ENCODE results near the gene SUMO1. TPM values are rescaled to one million over a fixed set of nuclear protein-coding genes. Genes with fewer than 3 reads are reported as not detected.

Gene SUMO1
- total RNA-seq, 1 experiment from 2014 or later = 137 TPM

DNA sequence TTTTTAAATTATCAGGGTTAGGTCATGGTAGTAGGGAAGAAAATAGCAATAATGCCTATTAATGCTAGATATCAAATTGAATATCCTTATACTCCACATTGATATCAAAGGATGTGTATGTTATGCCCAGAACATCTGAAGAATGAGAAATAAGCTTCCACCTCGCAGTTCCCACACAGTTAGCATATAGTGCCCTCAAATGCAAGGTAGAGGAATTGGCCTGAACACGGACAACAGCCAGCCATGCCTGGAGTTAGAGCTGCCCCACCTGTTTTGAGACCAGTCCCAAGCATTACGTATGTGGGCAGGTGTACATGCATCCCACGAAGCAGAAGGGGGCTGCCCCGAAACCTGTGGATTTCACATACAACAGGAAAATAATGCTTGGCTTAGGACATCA is 79.6 kb downstream of the SUMO1 start:
- TF ChIP-seq, protein P1, sequence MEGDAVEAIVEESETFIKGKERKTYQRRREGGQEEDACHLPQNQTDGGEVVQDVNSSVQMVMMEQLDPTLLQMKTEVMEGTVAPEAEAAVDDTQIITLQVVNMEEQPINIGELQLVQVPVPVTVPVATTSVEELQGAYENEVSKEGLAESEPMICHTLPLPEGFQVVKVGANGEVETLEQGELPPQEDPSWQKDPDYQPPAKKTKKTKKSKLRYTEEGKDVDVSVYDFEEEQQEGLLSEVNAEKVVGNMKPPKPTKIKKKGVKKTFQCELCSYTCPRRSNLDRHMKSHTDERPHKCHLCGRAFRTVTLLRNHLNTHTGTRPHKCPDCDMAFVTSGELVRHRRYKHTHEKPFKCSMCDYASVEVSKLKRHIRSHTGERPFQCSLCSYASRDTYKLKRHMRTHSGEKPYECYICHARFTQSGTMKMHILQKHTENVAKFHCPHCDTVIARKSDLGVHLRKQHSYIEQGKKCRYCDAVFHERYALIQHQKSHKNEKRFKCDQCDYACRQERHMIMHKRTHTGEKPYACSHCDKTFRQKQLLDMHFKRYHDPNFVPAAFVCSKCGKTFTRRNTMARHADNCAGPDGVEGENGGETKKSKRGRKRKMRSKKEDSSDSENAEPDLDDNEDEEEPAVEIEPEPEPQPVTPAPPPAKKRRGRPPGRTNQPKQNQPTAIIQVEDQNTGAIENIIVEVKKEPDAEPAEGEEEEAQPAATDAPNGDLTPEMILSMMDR (IDR thresholded peaks at IDR 0.05; ENCODE audit: insufficient read depth in 1 of 2, low read depth in 1 of 2, low read length in 1 of 2, severe bottlenecking in 1 of 2, unreplicated experiment in 1 of 2) = peak in 1 of 2 experiments; percentile 46
- H3K27me3 Mint-ChIP-seq (ENCODE audit: insufficient read depth, unreplicated experiment) = no peaks in the 10 kb centered on the region
- H3K36me3 ChIP-seq (ENCODE audit: control insufficient read depth, insufficient read depth, low read length) = no peaks in the 10 kb centered on the region
- peaks cover 19% of the 10 kb centered on the region for H3K4me1 Mint-ChIP-seq (ENCODE audit: low read depth, unreplicated experiment)
- no peaks in the 10 kb centered on the region for H3K9me3 Mint-ChIP-seq (ENCODE audit: unreplicated experiment)
- peaks cover 23% of the 10 kb centered on the region for H3K4me1 ChIP-seq
- peaks cover 6% of the 10 kb centered on the region for H3K36me3 Mint-ChIP-seq (ENCODE audit: insufficient read depth, unreplicated experiment)
- ChIA-PET CTCF (interaction anchor here (0.6 to 1.3 kb wide), 8 partner anchors 35 to 298 kb away, joined by 3 to 9 read pairs (median 4); partner anchors contain the start of gene KIAA2012), POLR2A (no interaction called here)
- no peak overlapping the region for H3K4me3 Mint-ChIP-seq (ENCODE audit: unreplicated experiment)
- H3K27me3 ChIP-seq (replicated peaks; ENCODE audit: control insufficient read depth, insufficient read depth, low read length) = no peaks in the 10 kb centered on the region
- BruUV-seq (replicated peaks) = no TSS peak
- DNase-seq = peak; percentile 46 to 57
- no peaks in the 10 kb centered on the region for H3K9me3 ChIP-seq
- H3K27ac Mint-ChIP-seq (ENCODE audit: unreplicated experiment) = no peak overlapping the region
- H3K4me3 ChIP-seq (ENCODE audit: low read depth, low read length) = no peak overlapping the region
- intact Hi-C loops (cut with micrococcal nuclease; ENCODE audit: unreplicated experiment) = loop anchor here (1.0 kb wide), 2 partner anchors 54 to 298 kb away; no protein-coding TSS in a partner anchor

DNA sequence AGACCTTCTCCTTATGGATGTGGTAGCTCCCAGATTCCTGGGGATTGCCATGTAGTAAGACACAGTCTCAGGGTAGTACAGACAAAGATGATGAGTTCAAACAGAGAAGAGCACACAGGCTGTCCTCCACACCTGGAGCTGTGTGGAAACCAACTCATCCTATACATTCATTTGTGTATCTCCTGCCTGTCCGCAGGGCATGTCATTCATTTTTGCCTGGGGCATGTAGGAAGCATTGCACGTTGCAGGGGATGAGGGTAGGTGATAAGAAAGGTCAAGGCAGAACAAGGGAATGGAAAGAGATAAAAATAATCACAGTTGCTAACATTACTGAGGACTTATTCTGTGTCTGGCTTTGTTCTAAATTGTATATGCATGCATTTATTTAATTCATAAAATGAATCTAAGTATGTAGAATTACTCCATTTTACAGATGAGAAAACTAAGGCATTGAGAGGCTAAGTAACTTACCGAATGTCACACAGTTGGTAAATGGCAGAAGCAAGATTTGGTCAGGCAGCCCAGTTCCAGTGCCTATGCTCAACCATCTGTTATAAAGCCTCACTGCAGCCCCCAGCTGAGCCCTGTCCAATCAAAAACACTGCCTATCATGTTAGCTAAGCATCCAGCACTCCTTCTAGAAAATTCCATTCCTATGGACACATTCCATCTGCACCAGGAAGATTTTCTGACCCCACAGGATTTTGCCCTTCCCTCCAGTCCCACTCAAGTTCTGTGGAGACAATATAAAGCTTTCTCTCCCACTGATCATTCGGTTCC is 81.0 kb downstream of the SUMO1 start:
- Histone ChIP-seq H3K9me3 (no peaks in the 10 kb centered on the region), H3K36me3 (ENCODE audit: control insufficient read depth, insufficient read depth, low read length) (no peaks in the 10 kb centered on the region), H3K4me1 (peaks cover 22% of the 10 kb centered on the region), H3K4me3 (ENCODE audit: low read depth, low read length) (no peak overlapping the region), H3K27me3 (replicated peaks; ENCODE audit: control insufficient read depth, insufficient read depth, low read length) (no peaks in the 10 kb centered on the region)
- TF ChIP-seq, protein P1 (IDR thresholded peaks at IDR 0.05; ENCODE audit: insufficient read depth in 1 of 2, low read depth in 1 of 2, low read length in 1 of 2, severe bottlenecking in 1 of 2, unreplicated experiment in 1 of 2) = no peak
- CTCF ChIA-PET = no interaction called here
- intact Hi-C loops (cut with micrococcal nuclease; ENCODE audit: unreplicated experiment) = no loop called here
- H3K4me3 Mint-ChIP-seq (ENCODE audit: unreplicated experiment) = no peak overlapping the region
- no peak overlapping the region for H3K27ac Mint-ChIP-seq (ENCODE audit: unreplicated experiment)
- DNase-seq = no peak
- peaks cover 6% of the 10 kb centered on the region for H3K36me3 Mint-ChIP-seq (ENCODE audit: insufficient read depth, unreplicated experiment)
- POLR2A ChIA-PET = no interaction called here
- no peaks in the 10 kb centered on the region for H3K9me3 Mint-ChIP-seq (ENCODE audit: unreplicated experiment)
- no peaks in the 10 kb centered on the region for H3K27me3 Mint-ChIP-seq (ENCODE audit: insufficient read depth, unreplicated experiment)
- H3K4me1 Mint-ChIP-seq (ENCODE audit: low read depth, unreplicated experiment) = peaks cover 19% of the 10 kb centered on the region
- BruUV-seq (replicated peaks) = no TSS peak

Other genes starting within 250 kb of the SUMO1 start
- gene FZD7, start 204.7 kb downstream of the SUMO1 start, total RNA-seq (2022) = 40.4 and 41.4 TPM in 2 replicates
- 0.27 and 0.37 TPM in 2 replicates for gene KIAA2012, start 165.3 kb downstream of the SUMO1 start, total RNA-seq (2022)
- 136 and 147 TPM in 2 replicates for gene NOP58, start 27.2 kb upstream of the SUMO1 start, total RNA-seq (2022)
- gene BMPR2, start 137.7 kb upstream of the SUMO1 start, total RNA-seq (2022) = 27.2 and 28.1 TPM in 2 replicates

All from Caco-2 (cell line).